ENCODE data around the gene PSMC3. TPM values are rescaled to one million over a fixed set of nuclear protein-coding genes. Genes with fewer than 3 reads are reported as not detected.

The PSMC3 gene
- total and polyA plus RNA-seq, 2 donors (not counting 1 experiment from before 2014, with no cell fraction given), result 36.7 to 62.7 TPM

GRCh38 chr11:47461876-47462275 lies 35.6 kb upstream of the PSMC3 start:
- ATAC-seq (ENCODE audit: low read depth) (no peak), DNase-seq (no peak)
- Histone ChIP-seq H3K79me2 (ENCODE audit: control insufficient read depth, insufficient read depth, low read length) (no peaks in the 10 kb centered on the region), H4K20me1 (ENCODE audit: control insufficient read depth, insufficient read depth, low read length, poor library complexity, severe bottlenecking) (peaks cover 2% of the 10 kb centered on the region), H3K4me3 (ENCODE audit: control extremely low read depth in 1 of 5, extremely low read depth in 1 of 5, insufficient read depth in 1 of 5, low read depth in 2 of 5, low read length in 4 of 5) (no peak overlapping the region), H2AFZ (ENCODE audit: insufficient read depth, low read depth, low read length, poor library complexity, severe bottlenecking) (no peak overlapping the region), H3K9me3 (ENCODE audit: control extremely low read depth in 1 of 3, control insufficient read depth in 2 of 3, insufficient read depth in 1 of 3, low read length in 2 of 3) (no peaks in the 10 kb centered on the region), H3K36me3 (replicated peaks in 1 of 2; ENCODE audit: control extremely low read depth in 1 of 2, control insufficient read depth in 1 of 2, extremely low read depth in 1 of 2, insufficient read depth in 2 of 2, low read length in 1 of 2) (peaks cover 3 to 34% of the 10 kb centered on the region in 2 experiments), H3K4me1 (ENCODE audit: control insufficient read depth in 2 of 2, insufficient read depth in 2 of 2, low read length in 2 of 2) (no peaks in the 10 kb centered on the region), H3K27me3 (replicated peaks in 1 of 4; ENCODE audit: control extremely low read depth in 1 of 4, control insufficient read depth in 3 of 4, insufficient read depth in 4 of 4, low read length in 3 of 4) (no peaks in the 10 kb centered on the region), H3K9ac (ENCODE audit: low read length) (no peak overlapping the region), H3K27ac (ENCODE audit: low read length in 2 of 2) (no peak overlapping the region), H3K4me2 (replicated peaks; ENCODE audit: low read depth, low read length, poor library complexity, severe bottlenecking) (no peak overlapping the region)
- H3K27ac Mint-ChIP-seq, result no peak overlapping the region
- intact Hi-C loops (cut with micrococcal nuclease), result no loop called here
- WGBS (ENCODE audit: insufficient coverage), result 89% methylated on average over 3 of the region's 7 CpGs
- no peak overlapping the region for H3K4me3 Mint-ChIP-seq
- H3K9me3 Mint-ChIP-seq (ENCODE audit: insufficient read depth), result no peaks in the 10 kb centered on the region
- no peaks in the 10 kb centered on the region for H3K27me3 Mint-ChIP-seq
- ChIA-PET CTCF (no interaction called here), POLR2A (no interaction called here)
- TF ChIP-seq EZH2 (IDR thresholded peaks at IDR 0.05; ENCODE audit: borderline replicate concordance, insufficient read depth, low read depth, low read length, poor library complexity, severe bottlenecking), result no peak
- no peak for TF ChIP-seq CTCF (IDR thresholded peaks at IDR 0.05)
- no peaks in the 10 kb centered on the region for H3K4me1 Mint-ChIP-seq

GRCh38 chr11:47460571-47461235 lies 34.5 kb upstream of the PSMC3 start:
- no peak for ATAC-seq (ENCODE audit: low read depth)
- Histone ChIP-seq H3K4me2 (replicated peaks; ENCODE audit: low read depth, low read length, poor library complexity, severe bottlenecking) (no peak overlapping the region), H2AFZ (ENCODE audit: insufficient read depth, low read depth, low read length, poor library complexity, severe bottlenecking) (no peak overlapping the region), H3K4me1 (ENCODE audit: control insufficient read depth in 2 of 2, insufficient read depth in 2 of 2, low read length in 2 of 2) (no peaks in the 10 kb centered on the region), H3K36me3 (replicated peaks in 1 of 2; ENCODE audit: control extremely low read depth in 1 of 2, control insufficient read depth in 1 of 2, extremely low read depth in 1 of 2, insufficient read depth in 2 of 2, low read length in 1 of 2) (peaks cover 2 to 23% of the 10 kb centered on the region in 2 experiments), H3K27me3 (replicated peaks in 1 of 4; ENCODE audit: control extremely low read depth in 1 of 4, control insufficient read depth in 3 of 4, insufficient read depth in 4 of 4, low read length in 3 of 4) (no peaks in the 10 kb centered on the region), H3K79me2 (ENCODE audit: control insufficient read depth, insufficient read depth, low read length) (no peaks in the 10 kb centered on the region), H3K9me3 (ENCODE audit: control extremely low read depth in 1 of 3, control insufficient read depth in 2 of 3, insufficient read depth in 1 of 3, low read length in 2 of 3) (no peaks in the 10 kb centered on the region), H3K4me3 (ENCODE audit: control extremely low read depth in 1 of 5, extremely low read depth in 1 of 5, insufficient read depth in 1 of 5, low read depth in 2 of 5, low read length in 4 of 5) (no peak overlapping the region), H3K27ac (ENCODE audit: low read length in 2 of 2) (no peak overlapping the region), H3K9ac (ENCODE audit: low read length) (no peak overlapping the region), H4K20me1 (ENCODE audit: control insufficient read depth, insufficient read depth, low read length, poor library complexity, severe bottlenecking) (no peaks in the 10 kb centered on the region)
- CTCF ChIA-PET, result no interaction called here
- Mint-ChIP-seq H3K4me3 (no peak overlapping the region), H3K27me3 (no peaks in the 10 kb centered on the region), H3K4me1 (no peaks in the 10 kb centered on the region), H3K27ac (no peak overlapping the region), H3K9me3 (ENCODE audit: insufficient read depth) (no peaks in the 10 kb centered on the region)
- POLR2A ChIA-PET, result no interaction called here
- intact Hi-C loops (cut with micrococcal nuclease), result no loop called here
- WGBS (ENCODE audit: insufficient coverage), result 100% methylated on average over 2 of the region's 2 CpGs
- no peak for TF ChIP-seq EZH2 (IDR thresholded peaks at IDR 0.05; ENCODE audit: borderline replicate concordance, insufficient read depth, low read depth, low read length, poor library complexity, severe bottlenecking)
- no peak for TF ChIP-seq CTCF (IDR thresholded peaks at IDR 0.05)
- DNase-seq, result no peak
